ENCODE measurements around the gene MXD3.

DNA sequence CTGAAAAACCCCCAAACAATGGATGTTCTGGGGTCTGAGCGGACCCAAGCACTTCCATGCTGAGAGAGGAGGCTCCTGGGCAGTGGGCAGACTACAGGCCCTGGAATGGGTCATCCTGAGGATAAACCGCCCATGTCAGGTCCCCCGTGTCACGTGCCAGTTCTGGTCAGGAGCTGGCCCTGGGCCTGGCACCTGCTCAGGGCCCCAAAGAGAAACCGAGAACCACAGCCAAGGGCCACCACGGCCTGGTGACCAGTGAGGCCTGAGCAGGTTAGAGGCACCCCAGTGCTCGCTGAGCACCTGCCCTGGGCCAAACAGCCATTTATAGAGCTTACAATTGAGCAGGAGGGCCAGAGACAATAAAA, 24.0 kb upstream of the MXD3 start:
- no peak for TF ChIP-seq POLR2A (IDR thresholded peaks at IDR 0.05)
- TF ChIP-seq CTCF (IDR thresholded peaks at IDR 0.05), result no peak
- TF ChIP-seq POLR2AphosphoS5 (IDR thresholded peaks at IDR 0.05), result no peak

Data from breast epithelium (tissue), 3 donors.